NB4 (cell line): ENCODE data around the gene HLCS.

Experiments used
- CTCF ChIP-seq: IDR thresholded peaks from one replicate; pipeline ENCODE4 v1.5.1; 2012; ENCODE audit warnings: low read depth, low read length
- MAX ChIP-seq: IDR thresholded peaks from 2 replicates; pipeline ENCODE4 v1.6.1; 2011; ENCODE audit warnings: low read depth, low read length
- POLR2A ChIP-seq: IDR thresholded peaks from 2 replicates; pipeline ENCODE4 v1.6.1; 2011; ENCODE audit warnings: mild to moderate bottlenecking; ENCODE audit not compliant: insufficient read length; ENCODE audit errors: extremely low read depth

GRCh38 chr21:36992671-36993070 lies 26.2 kb upstream of the HLCS start:
- TF ChIP-seq CTCF (no peak), POLR2A (no peak), MAX (no peak)
